ENCODE results near the gene PTPRE.

GRCh38 chr10:128016423-128017060 is 109.6 kb downstream of the PTPRE start:
- TF ChIP-seq CTCF (IDR thresholded peaks at IDR 0.05) (no peak), POLR2A (IDR thresholded peaks at IDR 0.05) (no peak)

All from right lobe of liver (tissue), 4 donors.